Stimulated activated CD8-positive, alpha-beta memory T cell treated with anti-CD3 and anti-CD28 coated beads, Interleukin-7, amount 100 ng/mL, for 48 hours (primary cell): ENCODE data around the gene CEMP1.
"Not testable (repeated sequence)": the region's sequence is repeated elsewhere in the genome, so short reads cannot be mapped to it uniquely, and the experiment has no call there.

Experiments
- DNase-seq, 2 donors: peaks; one replicate each; pipeline ENCODE4 v3.0.0-alpha.2; 2020; ENCODE audit warnings: low read depth in 1 of 2; ENCODE audit errors: extremely low read depth in 1 of 2

CEMP1 gene

DNA sequence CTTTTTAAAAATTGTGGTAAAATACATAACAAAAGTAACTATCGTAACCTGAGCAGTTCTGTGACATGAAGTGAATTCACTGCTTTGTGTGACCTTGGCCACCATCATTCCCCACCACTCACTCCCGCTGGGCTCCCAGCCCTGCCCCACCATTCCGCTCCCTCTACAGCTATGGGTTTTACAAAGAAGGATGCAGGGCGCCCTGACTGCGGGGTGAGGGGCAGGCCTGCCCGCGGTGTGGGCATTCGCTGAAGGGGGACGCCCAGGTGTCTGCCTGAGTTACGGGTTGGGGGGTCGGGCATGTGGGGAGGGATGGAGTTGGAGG is at the start of gene CEMP1:
Gene CEMP1 (minus strand): TSS at position 38 of the 325 bp plus-strand sequence. CDS start 335 bp downstream, outside the sequence.
- DNase-seq = no peak

GRCh38 chr16:2580818-2581217 is 49.6 kb upstream of the CEMP1 start:
- not testable (repeated sequence) for DNase-seq

GRCh38 chr16:2580143-2580542 is 48.9 kb upstream of the CEMP1 start:
- not testable (repeated sequence) for DNase-seq

DNA sequence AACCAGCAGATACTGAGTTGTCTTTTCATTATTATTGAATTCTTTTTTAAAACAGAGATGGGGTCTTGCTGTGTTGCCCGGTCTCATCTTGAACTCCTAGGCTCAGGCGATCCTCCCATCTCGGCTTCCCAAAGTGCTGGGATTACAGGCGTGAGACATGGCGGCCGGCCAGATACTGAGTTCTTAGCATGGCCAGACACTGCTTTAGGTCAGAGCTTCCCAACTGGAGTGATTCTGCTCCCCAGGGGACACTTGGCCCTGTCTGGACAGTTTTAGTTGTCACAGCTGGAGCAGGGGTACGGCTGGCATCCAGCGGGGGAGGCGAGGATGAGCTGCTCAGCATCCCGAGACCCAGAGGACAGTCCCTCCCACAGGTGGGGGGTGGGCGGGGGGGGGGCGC is 47.7 kb upstream of the CEMP1 start:
- not testable (repeated sequence) for DNase-seq

- DNase-seq = not testable (repeated sequence)
Measured at GRCh38 chr16:2577044-2577443, 45.8 kb upstream of the CEMP1 start.

DNA sequence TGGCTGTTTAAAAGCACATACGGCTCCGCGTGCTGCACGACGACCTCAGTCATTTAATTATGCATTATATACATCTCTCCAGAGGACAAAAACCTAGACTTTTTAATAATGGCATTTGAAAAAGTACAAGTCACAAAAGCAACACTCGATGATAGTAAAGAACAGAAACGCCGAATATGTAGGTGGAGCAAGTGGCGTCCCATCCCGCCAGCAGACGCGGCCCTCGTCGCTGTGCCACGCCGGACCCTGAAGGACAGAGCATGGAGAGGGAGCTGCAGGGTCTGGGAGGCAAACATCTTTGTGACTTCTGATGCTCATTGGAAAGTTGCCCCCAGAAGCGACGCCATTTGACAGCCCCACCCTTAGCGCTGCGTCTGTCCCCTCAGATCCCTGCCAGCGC is 44.6 kb upstream of the CEMP1 start:
- not testable (repeated sequence) for DNase-seq

DNA sequence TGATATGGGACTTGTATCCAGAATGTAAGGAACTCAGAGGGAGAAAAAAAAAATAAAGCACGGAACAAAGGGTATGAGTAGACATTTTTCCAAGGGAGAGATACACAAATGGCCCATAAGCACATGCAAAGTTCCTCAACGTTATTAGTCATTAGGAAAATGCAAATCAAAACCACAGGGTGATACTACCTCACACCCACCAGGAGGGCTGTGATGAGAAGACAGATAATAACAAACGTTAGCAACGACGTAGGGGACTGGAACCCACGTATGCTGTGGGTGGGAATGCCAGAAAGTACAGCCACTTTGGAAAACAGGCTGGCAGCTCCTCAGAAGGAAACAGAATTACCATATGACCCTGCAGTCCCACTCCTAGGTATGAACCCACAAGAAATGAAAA is 41.5 kb upstream of the CEMP1 start:
- not testable (repeated sequence) for DNase-seq

- DNase-seq = not testable (repeated sequence)
Measured at GRCh38 chr16:2568573-2568972, 37.4 kb upstream of the CEMP1 start.

DNA sequence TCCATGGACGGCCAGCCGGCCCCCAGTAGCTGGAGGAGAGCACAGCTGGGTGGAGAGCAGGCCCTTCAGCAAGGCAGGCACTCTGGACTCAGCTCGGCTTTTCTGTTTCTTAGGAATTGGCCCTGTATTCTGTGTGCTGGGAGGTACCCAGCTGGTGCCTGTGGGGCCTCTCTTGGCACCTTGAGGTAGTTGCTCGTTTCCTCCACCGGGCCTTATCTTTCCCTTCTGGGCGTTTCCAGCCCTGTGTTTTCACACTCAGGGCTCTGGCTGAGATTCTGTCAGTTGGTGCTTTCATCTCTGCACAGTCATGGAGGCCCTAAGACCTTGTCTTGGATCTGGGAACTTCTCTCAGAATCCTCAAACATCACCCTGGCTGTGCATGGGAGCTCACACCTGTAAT is 36.3 kb upstream of the CEMP1 start:
- not testable (repeated sequence) for DNase-seq

DNA sequence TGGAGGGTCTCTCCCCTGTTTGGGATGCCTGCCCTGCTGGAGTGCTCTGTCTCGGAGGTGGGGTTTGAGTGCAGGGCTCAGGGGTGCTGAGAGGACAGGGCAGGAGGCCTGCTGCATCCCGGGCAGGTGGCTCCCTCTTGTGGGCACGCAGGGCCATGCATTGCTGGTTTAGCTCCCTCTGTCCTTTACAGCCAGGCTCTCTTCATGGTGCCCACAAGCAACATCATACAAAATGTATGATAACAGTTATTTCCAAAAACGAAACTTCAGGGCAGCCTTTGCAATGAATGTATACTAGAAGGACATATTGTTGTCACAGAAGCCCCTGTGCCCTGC is 29.6 kb upstream of the CEMP1 start:
- peak in 1 of 2 donors; percentile 52 for DNase-seq

GRCh38 chr16:2560131-2560797 is 29.1 kb upstream of the CEMP1 start:
- not testable (repeated sequence) for DNase-seq

DNA sequence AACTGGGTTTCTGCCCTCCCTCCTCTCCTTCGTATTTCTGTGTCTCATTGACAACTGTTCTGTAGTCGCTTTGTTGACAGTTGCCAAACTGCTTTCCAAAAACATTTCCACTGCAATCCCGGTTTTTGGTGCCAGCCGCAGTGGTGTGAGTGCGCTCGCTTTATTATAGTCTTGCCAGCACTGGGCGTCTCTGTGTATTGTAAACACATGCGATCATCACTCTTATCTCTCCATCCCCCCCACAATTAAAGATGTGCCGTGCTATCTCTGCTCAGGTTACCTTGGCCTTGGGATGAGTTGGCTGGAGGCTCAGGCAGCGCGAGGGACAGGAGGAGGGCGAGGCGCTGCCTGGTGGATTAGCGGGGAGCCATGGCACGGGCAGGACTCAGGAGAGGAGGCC is 25.9 kb upstream of the CEMP1 start:
- DNase-seq = not testable (repeated sequence)

- DNase-seq = not testable (repeated sequence)
Measured at GRCh38 chr16:2554709-2555425, 23.7 kb upstream of the CEMP1 start.

GRCh38 chr16:2551420-2551889 is 20.2 kb upstream of the CEMP1 start:
- not testable (repeated sequence) for DNase-seq

DNA sequence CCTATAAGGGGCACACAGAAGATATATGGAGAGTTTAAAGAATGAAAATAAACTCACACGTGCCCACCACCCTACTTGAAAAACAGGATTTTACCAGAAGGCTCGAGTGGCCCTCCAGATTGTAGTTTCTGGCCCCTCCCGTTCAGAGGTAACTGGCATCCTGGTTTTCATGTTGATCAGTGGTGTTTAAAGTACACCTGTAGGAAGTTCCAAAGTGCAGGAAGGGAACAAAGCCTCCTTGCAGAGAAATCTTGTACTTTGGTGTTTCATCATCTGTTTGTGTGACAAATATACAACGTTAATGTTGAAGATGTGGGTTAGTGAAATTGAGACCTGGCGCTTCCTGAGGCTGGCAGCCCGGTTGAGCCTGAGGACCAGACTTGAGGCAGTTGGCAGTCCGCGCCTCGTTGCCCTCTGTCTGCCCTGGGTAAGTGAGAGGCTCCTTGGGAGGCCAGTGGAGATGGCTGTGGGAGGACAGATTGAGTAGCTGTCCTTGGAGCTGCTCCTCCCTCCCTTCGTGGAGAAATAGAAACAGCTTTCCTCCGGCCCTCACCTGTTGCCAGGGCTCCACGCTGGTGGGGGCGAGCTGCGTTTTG is 19.2 kb upstream of the CEMP1 start:
- not testable (repeated sequence) for DNase-seq

DNA sequence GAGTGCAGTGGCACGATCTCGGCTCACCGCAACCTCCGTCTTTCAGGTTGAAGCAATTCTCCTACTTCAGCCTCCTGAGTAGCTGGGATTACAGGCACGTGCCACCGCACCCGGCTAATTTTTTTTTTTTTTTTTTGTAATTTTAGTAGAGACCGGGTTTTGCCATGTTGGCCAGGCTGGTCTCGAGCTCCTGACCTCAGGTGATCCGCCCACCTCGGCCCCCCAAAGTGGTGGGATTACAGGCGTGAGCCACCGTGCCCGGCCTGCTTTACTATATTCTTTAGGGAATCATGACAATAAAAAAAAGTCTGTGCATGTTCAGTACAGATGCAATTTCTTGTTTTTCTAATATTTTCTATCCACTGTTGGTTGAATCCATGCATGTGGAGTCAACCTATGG is 12.6 kb upstream of the CEMP1 start:
- not testable (repeated sequence) for DNase-seq

- not testable (repeated sequence) for DNase-seq
Measured at GRCh38 chr16:2541409-2541808, 10.2 kb upstream of the CEMP1 start.

- not testable (repeated sequence) for DNase-seq
Measured at GRCh38 chr16:2540912-2541311, 9.7 kb upstream of the CEMP1 start.

- DNase-seq = not testable (repeated sequence)
Measured at GRCh38 chr16:2539845-2540458, 8.7 kb upstream of the CEMP1 start.

DNA sequence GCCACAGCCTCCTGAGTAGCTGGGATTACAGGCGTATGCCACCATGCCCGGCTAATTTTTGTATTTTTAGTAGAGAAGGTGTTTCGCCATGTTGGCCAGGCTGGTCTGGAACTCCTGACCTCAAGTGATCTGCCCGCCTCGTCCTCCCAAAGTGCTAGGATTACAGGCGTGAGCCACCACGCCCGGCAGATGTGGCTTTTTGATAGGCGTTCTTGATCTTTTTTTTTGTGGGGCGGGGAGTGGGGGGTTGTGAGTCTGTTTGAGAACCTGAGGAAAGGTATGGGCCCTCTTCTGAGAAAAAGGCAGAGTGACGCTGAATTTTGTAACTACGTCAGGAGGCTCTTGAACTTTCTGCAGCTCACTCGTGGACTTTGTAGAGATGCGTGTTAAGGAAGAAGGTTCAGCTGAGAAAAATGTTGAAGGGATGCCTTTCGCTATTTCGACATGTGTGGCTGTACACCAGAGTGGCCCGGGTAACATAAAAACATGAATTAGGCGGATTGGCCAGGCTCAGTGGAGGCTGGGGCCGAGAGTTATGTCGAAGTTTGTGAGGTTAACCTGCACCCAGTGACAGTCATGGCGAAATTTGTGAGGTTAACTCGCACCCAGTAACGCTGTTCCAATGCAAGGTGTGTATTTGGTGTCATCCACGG is 8.1 kb upstream of the CEMP1 start:
- not testable (repeated sequence) for DNase-seq
